Measurements from ENCODE around the gene ZNF439. TPM values are rescaled to one million over a fixed set of nuclear protein-coding genes. Genes with fewer than 3 reads are reported as not detected.

Gene ZNF439
- total RNA-seq, 4 donors from 2014 or later, result 3.8 to 7.7 (median 4.6) TPM

DNA sequence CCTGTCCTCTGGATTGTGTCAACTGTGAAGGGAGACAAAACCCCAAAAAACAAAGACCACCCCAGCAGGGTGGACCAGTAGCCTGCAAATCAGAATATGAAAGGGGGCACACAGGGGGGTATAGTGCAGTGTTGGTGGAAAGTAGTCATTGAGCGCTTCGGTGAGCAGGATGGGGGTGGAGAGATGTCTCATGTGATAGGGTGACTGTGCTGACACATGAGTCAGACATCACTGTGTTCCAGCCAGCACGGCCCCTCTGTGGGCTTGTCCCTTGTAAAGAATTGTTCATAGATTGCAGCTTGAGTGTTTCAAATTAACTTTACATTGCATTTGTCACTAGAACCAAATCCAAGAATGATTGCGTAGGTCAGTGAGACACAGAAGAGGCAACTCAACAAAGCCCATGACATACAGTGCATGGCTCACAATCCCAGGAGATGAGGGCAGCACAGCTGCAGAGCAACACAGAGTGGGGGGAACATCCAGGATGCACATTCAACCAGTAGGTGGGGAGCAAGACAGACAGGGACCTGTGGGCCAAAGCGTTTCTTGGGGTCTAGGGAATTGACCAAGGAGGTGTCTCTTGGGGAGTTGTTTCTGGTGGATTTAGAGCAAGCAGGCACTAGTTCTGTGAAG lies 26.9 kb upstream of the ZNF439 start:
- TF ChIP-seq CTCF (IDR thresholded peaks at IDR 0.05; ENCODE audit: low read depth), result no peak

- no peak for TF ChIP-seq CTCF (IDR thresholded peaks at IDR 0.05; ENCODE audit: low read depth)
These were observed 16.1 kb upstream of the ZNF439 start for GRCh38 chr19:11832253-11832912.

GRCh38 chr19:11833541-11833940 lies 15.0 kb upstream of the ZNF439 start:
- no peak for TF ChIP-seq CTCF (IDR thresholded peaks at IDR 0.05; ENCODE audit: low read depth)

- TF ChIP-seq CTCF (IDR thresholded peaks at IDR 0.05; ENCODE audit: low read depth), result no peak
These were observed 4.8 kb upstream of the ZNF439 start for GRCh38 chr19:11843722-11844121.

GRCh38 chr19:11848200-11848593 lies 329 bp upstream of the ZNF439 start:
- no peak for TF ChIP-seq CTCF (IDR thresholded peaks at IDR 0.05; ENCODE audit: low read depth)

DNA sequence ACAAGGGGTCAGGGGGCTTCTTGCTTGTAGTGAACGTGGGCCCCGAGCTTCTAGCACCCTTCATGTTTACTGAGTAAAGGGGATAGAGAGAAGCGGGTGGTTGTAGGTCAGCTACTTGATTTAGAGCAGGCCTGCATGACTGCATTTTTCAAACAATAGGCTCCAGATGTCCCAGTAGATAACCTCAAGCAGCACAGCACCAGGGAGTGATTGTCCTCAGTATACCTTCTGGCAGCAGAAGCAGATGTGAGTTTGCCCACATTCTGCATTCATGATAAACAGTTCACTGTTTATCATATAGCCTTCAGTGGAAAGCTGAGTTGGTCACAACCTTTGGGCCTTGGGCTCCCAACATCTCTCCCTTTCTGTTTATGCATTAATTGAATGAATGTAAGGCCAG lies 4.8 kb downstream of the ZNF439 start:
- no peak for TF ChIP-seq CTCF (IDR thresholded peaks at IDR 0.05; ENCODE audit: low read depth)

- TF ChIP-seq CTCF (IDR thresholded peaks at IDR 0.05; ENCODE audit: low read depth), result no peak
These were observed 8.2 kb downstream of the ZNF439 start for GRCh38 chr19:11856596-11857250.

All from subcutaneous adipose tissue (tissue), 4 donors.